DMS53 treated with DMSO at 0.1 percent for 48 hours (cell line): ENCODE data around the gene PER3.
A peak's percentile ranks its signal among the peaks of the same experiment; 100 is the strongest.

ENCODE experiments used
- DNase-seq: peaks from one replicate; lab custom pipeline; 2025; ENCODE audit not compliant: unreplicated experiment; lab: John Stamatoyannopoulos, UW

Gene PER3

DNA sequence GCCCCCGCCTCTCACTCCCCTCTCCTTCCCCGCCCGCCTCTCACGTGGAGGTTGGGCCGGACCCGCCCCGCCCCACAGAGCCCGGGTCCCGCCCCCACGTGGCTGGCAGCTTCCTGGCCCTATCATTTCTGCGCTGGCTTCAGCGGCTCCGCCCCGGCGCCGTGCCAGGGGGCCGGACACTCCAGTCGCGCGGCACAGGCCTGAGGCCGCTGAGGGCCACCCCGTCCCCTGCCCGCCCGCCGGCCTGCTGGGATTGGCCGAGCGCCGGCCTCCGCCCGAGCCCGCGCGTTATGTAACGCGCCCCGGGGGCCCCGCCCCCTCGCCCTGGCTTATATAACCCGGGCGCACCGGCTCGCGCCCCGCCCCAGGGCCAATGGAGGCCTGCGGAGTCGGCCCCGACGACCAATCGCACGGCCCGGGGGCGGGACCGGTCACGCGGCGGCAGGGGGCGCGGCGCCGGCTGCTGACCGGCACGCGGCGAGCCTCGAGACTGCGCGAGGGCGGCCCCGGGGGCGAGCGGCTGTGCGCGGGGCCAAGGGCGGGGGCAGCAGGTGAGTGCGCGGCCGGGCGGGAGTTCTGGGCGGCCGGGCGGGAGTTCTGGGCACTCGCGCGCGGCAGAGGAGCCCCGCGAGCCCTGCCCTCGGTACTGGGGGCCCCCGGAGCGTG lies at the start of gene PER3:
Gene PER3, plus strand, starts transcription at position 466 of the 666 bp plus-strand sequence. CDS start 587 bp downstream, outside the sequence.
- DNase-seq = peak; percentile 91

DNA sequence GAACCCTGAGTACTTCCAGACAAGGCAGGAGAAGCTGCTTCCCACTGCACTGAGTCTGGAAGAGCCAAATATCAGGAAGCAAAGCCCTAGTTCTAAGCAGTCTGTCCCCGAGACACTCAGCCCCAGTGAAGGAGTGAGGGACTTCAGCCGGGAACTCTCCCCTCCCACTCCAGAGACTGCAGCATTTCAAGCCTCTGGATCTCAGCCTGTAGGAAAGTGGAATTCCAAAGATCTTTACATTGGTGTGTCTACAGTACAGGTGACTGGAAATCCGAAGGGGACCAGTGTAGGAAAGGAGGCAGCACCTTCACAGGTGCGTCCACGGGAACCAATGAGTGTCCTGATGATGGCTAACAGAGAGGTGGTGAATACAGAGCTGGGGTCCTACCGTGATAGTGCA lies 46.0 kb upstream of the PER3 start:
- no peak for DNase-seq

GRCh38 chr1:7743346-7743745 lies 40.7 kb upstream of the PER3 start:
- DNase-seq = no peak

DNA sequence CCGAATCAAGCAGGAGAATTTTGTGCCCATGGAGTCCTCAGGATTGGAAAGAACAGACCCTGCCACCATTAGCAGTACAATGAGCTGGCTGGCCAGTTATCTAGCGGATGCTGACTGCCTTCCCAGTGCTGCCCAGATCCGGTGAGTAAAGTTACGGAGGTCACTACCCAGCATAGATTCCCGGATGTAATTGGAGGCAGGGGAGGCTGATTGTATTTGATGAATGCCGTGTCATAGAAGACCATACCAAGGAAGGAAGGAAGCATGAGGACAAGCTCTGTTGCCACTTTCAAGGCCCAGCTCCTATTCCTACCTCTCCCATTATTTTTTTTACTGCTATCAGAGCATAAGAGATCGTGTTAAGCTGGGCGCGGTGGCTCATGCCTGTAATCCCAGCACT lies 39.2 kb upstream of the PER3 start:
- no peak for DNase-seq

- DNase-seq = no peak
These were observed 38.3 kb upstream of the PER3 start for GRCh38 chr1:7745783-7746182.

- no peak for DNase-seq
These were observed 36.5 kb upstream of the PER3 start for GRCh38 chr1:7747605-7748004.

GRCh38 chr1:7749126-7749525 lies 35.0 kb upstream of the PER3 start:
- DNase-seq = no peak

GRCh38 chr1:7751174-7751573 lies 32.9 kb upstream of the PER3 start:
- no peak for DNase-seq

- DNase-seq = peak; percentile 53
These were observed 31.3 kb upstream of the PER3 start for GRCh38 chr1:7752512-7753417.

- no peak for DNase-seq
These were observed 30.4 kb upstream of the PER3 start for GRCh38 chr1:7753641-7754040.

GRCh38 chr1:7754234-7754633 lies 29.9 kb upstream of the PER3 start:
- DNase-seq = no peak

DNA sequence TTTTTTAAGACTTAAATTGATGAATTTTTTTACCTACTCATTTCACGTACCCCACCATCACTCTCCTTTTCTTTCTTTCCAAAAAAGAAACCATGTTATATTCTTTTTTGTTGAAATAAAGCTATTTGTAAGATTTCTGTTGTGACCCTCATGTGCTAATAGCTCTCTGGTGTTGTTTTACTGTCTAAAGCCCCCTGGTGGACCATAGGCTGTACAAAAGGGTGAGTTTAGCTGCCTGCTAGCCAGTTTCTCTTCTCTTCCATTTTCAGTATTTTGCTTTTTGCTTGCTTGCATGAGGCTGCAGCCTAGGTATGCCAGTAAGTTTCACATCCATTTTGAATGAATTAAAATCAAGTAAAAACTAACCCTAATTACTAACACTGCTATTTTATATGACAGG lies 28.6 kb upstream of the PER3 start:
- no peak for DNase-seq

DNA sequence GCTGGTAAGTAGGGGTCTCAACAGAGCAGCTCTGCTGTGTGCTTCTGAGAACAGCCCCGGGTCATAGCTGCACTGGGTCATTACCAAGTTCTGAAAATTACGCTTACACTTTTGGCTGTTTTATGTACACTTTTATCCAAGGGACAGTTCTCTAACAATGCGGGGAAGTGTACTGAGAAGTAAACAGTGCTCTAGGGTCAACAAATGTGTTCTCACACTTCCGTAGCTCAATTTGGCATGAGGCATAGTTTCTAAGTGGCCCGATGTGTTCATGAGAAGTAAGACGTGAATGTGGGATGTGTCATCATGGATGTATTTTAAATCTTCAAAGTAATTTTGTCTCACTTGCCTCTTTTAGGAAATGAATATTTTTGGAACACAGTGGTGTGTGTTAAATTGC lies 23.8 kb upstream of the PER3 start:
- no peak for DNase-seq

GRCh38 chr1:7761103-7761502 lies 23.0 kb upstream of the PER3 start:
- no peak for DNase-seq

GRCh38 chr1:7767176-7767575 lies 16.9 kb upstream of the PER3 start:
- DNase-seq = no peak

GRCh38 chr1:7768583-7768982 lies 15.5 kb upstream of the PER3 start:
- DNase-seq = no peak

DNA sequence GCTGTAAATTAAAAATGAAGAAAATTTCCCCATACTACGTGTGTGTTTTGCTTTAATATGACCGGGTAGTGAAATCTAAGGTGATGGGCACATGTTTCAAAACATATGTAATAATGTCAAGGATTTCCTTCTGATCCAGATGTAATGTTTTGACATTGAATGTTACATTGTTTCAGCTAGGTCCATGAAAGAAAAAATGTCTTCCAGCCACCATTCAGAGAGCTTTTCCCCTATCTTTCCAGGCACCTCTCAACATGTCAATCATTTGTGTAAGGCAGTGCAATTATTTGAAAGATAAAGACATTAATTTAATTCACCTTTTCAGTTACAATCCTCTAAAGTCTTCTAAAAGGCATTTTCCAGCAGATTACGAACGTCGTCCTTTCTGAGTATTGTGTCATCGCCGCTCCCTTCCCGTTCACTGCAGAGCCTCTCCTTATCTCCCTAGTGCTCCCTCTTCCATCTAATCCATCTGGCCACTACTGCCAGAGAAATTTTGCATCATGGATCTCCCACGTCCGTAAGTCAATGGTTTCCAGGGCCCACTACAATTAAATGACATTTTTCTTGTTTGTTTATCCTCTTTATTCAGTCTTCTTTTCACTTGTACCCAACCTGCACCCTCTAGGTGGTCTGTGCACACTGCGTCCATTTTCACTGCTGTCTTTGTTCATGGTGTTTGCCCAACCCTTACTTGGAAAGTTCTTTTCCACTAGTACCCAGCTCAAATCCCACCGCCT lies 14.2 kb upstream of the PER3 start:
- no peak for DNase-seq

DNA sequence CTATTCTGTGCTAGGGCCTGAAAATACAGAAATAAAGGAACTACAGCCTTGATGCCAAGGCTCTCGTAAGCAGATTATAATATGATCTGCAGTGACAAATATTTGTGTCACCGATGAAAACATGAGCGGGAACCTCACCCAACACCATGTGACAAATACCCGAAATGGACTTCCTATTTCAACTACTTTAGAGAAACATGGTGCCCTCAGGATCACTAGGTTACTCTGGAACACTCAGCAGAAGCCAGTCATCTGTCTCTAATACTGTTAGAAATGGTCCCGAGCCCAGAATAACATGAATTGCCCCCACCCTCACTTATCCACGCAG lies 13.5 kb upstream of the PER3 start:
- DNase-seq = no peak

- peak; percentile 29 for DNase-seq
These were observed 12.9 kb upstream of the PER3 start, which contains the start of gene VAMP3 for GRCh38 chr1:7770997-7771822. TSS of gene VAMP3 (plus strand) at chr1:7771296. CDS start at chr1:7771384, 88 bp downstream.

- no peak for DNase-seq
These were observed 12.2 kb upstream of the PER3 start for GRCh38 chr1:7771823-7772299.

DNA sequence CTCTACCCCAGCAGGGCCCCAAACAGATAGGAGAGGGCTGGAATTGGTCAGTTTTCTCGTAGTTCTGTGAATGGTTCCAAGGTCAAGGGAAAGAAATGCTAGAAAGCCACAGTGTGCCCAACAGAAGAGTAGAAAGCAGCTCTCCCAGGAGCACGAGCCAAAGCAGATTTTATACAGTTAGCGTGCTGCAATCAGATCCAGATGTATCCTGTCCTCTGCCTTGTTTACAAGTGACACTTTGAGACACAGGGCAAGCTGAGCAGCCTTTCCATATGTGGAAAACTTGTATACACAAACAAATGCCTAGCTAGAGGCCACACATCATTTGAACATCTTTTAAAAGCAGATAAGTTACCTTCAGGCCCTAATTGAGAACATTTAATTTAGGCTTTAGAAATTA lies 6.5 kb upstream of the PER3 start:
- DNase-seq = no peak
